GM10266 (cell line): ENCODE data around the gene KRT23.

ENCODE experiments used
- DNase-seq: peaks from one replicate; pipeline ENCODE4 v3.0.0; 2012; ENCODE audit errors: extremely low spot score
- TF ChIP-seq, protein P1 (sequence below): IDR thresholded peaks from 2 replicates; pipeline ENCODE4 v1.5.1; 2012; ENCODE audit warnings: mild to moderate bottlenecking, low read depth; ENCODE audit not compliant: control insufficient read depth, insufficient read depth; ENCODE audit errors: missing control alignments

The KRT23 gene

GRCh38 chr17:40902498-40902897 is 34.9 kb downstream of the KRT23 start:
- TF ChIP-seq, protein P1, sequence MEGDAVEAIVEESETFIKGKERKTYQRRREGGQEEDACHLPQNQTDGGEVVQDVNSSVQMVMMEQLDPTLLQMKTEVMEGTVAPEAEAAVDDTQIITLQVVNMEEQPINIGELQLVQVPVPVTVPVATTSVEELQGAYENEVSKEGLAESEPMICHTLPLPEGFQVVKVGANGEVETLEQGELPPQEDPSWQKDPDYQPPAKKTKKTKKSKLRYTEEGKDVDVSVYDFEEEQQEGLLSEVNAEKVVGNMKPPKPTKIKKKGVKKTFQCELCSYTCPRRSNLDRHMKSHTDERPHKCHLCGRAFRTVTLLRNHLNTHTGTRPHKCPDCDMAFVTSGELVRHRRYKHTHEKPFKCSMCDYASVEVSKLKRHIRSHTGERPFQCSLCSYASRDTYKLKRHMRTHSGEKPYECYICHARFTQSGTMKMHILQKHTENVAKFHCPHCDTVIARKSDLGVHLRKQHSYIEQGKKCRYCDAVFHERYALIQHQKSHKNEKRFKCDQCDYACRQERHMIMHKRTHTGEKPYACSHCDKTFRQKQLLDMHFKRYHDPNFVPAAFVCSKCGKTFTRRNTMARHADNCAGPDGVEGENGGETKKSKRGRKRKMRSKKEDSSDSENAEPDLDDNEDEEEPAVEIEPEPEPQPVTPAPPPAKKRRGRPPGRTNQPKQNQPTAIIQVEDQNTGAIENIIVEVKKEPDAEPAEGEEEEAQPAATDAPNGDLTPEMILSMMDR = no peak
- no peak for DNase-seq

DNA sequence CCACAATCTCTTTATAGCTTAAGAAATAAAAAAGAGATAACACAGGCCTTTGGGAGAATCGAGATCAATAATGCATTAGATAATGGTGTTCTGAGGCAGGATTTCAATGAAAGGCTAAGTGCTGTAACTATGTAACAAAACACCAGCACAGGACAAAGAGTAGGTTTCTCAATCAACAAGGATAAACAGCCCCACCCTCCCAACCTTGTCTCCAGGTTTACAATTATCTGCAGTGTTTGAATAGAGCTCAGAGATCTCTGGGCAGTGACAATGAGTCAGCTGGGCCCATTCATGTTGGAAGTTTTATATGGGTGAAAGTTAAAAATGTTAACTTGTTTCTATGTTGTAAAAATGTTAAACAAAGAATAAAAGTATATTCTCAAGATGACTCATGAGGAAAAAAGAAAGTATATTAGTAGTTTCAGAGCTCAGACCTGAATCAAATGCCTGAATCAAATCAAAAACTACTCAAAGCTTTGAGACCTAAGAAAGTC is 35.4 kb downstream of the KRT23 start:
- DNase-seq = no peak

DNA sequence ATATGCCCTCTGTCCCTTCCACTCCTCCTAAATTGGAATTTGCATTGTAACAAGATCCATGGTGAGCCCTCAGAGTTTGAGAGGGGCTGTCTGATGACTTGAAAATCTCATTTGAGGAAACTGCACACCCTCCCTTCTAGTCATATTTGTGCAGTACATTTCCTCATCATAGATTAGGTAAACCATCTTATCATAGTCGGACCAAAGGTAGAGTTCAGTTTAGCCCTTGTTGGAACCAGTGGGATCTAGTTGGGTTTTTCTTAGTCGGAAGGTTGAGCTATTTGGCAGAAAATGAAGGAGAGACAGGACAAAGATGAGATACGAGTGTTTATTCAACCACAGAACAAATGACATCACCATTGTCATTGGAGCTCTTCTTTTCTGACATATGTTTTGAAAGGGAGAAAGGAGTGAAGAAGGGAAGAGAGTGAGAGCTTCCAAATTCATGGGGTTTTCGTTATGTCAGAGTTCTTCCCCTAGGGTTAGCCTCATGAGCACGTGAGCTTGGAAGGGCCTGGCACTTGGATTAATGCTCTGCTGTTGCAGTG is 36.6 kb downstream of the KRT23 start:
- no peak for DNase-seq
- TF ChIP-seq, protein P1 = no peak

More for the DNA sequence above, 35.4 kb downstream of the KRT23 start:
- TF ChIP-seq, protein P1 = no peak

- DNase-seq = no peak
These were observed 40.5 kb downstream of the KRT23 start for GRCh38 chr17:40896916-40897455.

GRCh38 chr17:40895106-40895730 is 42.2 kb downstream of the KRT23 start:
- TF ChIP-seq, protein P1 = no peak

More at GRCh38 chr17:40896916-40897455, 40.5 kb downstream of the KRT23 start:
- TF ChIP-seq, protein P1 = no peak

GRCh38 chr17:40888196-40888720 is 49.2 kb downstream of the KRT23 start:
- TF ChIP-seq, protein P1 = no peak
- DNase-seq = no peak

More at GRCh38 chr17:40895106-40895730, 42.2 kb downstream of the KRT23 start:
- no peak for DNase-seq

DNA sequence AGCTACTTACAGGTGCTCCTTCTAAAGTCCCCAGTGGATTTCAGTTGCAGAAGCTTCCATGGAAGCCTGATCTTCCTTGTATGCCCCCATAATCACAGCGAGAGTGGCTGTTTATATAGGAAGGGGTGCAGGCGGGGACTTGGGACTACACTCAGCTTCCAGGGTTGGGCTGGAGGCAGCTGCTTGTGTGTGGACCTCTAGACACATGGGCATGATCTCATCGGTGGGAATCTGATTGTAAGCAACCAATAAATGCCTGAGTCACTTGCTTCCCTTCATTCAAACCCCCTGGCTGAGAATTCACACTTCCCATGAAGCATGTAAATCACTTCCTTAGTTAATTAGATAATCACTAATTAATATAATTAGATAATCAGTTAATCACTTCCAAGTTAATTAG is 51.4 kb downstream of the KRT23 start:
- TF ChIP-seq, protein P1 = no peak
- DNase-seq = no peak
